H9 (cell line): Measurements from ENCODE around the gene CCSER2. TPM values are rescaled to one million over a fixed set of nuclear protein-coding genes. Genes with fewer than 3 reads are reported as not detected.

ENCODE experiments used
- DNase-seq: peaks from one replicate; pipeline ENCODE4 v3.0.0-alpha.2; 2017
- H2AFZ ChIP-seq: one replicate; pipeline ENCODE4 v1.6.1; 2013; ENCODE audit warnings: mild to moderate bottlenecking, low read length, control low read depth, moderate library complexity
- H2AK5ac ChIP-seq: 2 replicates; pipeline ENCODE4 v1.6.1; 2013; ENCODE audit warnings: low read length, control low read depth, mixed read lengths; ENCODE audit not compliant: insufficient read length
- H2BK120ac ChIP-seq: one replicate; pipeline ENCODE4 v1.6.1; 2013; ENCODE audit warnings: low read depth, mild to moderate bottlenecking, low read length, control low read depth, inconsistent platforms; ENCODE audit not compliant: poor library complexity, severe bottlenecking
- H2BK12ac ChIP-seq: 2 replicates; pipeline ENCODE4 v1.6.1; 2013; ENCODE audit warnings: low read length, control low read depth, mixed read lengths, low read depth; ENCODE audit not compliant: insufficient read length
- H2BK15ac ChIP-seq: 2 replicates; pipeline ENCODE4 v1.6.1; 2013; ENCODE audit warnings: low read depth, low read length, control low read depth
- H2BK20ac ChIP-seq: one replicate; pipeline ENCODE4 v1.6.1; 2013; ENCODE audit warnings: low read depth, mild to moderate bottlenecking, low read length, control low read depth, inconsistent platforms; ENCODE audit not compliant: poor library complexity, severe bottlenecking
- H2BK5ac ChIP-seq: 2 replicates; pipeline ENCODE4 v1.6.1; 2013; ENCODE audit warnings: low read length, control low read depth, mixed read lengths; ENCODE audit not compliant: insufficient read length
- H3K14ac ChIP-seq: 2 replicates; pipeline ENCODE4 v1.6.1; 2013; ENCODE audit warnings: low read length, control low read depth; ENCODE audit not compliant: insufficient read depth
- H3K18ac ChIP-seq: 2 replicates; pipeline ENCODE4 v1.6.1; 2013; ENCODE audit warnings: low read depth, mild to moderate bottlenecking, mixed read lengths, low read length, control low read depth; ENCODE audit not compliant: insufficient read length
- H3K23ac ChIP-seq: 2 replicates; pipeline ENCODE4 v1.6.1; 2013; ENCODE audit warnings: low read length, control low read depth, mixed read lengths, low read depth; ENCODE audit not compliant: insufficient read length
- H3K23me2 ChIP-seq: 2 replicates; pipeline ENCODE4 v1.6.1; 2013; ENCODE audit warnings: low read depth, mild to moderate bottlenecking, mixed read lengths, low read length, control low read depth; ENCODE audit not compliant: insufficient read length, poor library complexity, severe bottlenecking
- H3K27ac ChIP-seq: 2 replicates; pipeline ENCODE4 v1.5.1; 2013; ENCODE audit warnings: low read length, control low read depth, mixed read lengths, low read depth; ENCODE audit not compliant: insufficient read length
- H3K27me3 ChIP-seq: 2 replicates; pipeline ENCODE4 v1.6.1; 2013; ENCODE audit warnings: low read length, control low read depth, inconsistent platforms; ENCODE audit not compliant: insufficient read depth
- H3K4ac ChIP-seq: 2 replicates; pipeline ENCODE4 v1.6.1; 2013; ENCODE audit warnings: low read depth, mild to moderate bottlenecking, control low read depth, inconsistent platforms, low read length, moderate library complexity
- H3K4me1 ChIP-seq: 2 replicates; pipeline ENCODE4 v1.6.1; 2013; ENCODE audit warnings: low read length, control low read depth, inconsistent platforms; ENCODE audit not compliant: insufficient read depth
- H3K4me2 ChIP-seq: 2 replicates; pipeline ENCODE4 v1.6.1; 2013; ENCODE audit warnings: low read length, control low read depth, mixed read lengths; ENCODE audit not compliant: insufficient read length, insufficient read depth
- H3K56ac ChIP-seq: 2 replicates; pipeline ENCODE4 v1.6.1; 2013; ENCODE audit warnings: low read depth, mild to moderate bottlenecking, mixed read lengths, low read length, control low read depth; ENCODE audit not compliant: insufficient read length
- H3K79me1 ChIP-seq: 2 replicates; pipeline ENCODE4 v1.6.1; 2013; ENCODE audit warnings: low read depth, mild to moderate bottlenecking, moderate library complexity, low read length, control low read depth, inconsistent platforms; ENCODE audit not compliant: insufficient read depth, poor library complexity, severe bottlenecking
- H3K79me2 ChIP-seq: 2 replicates; pipeline ENCODE4 v1.6.1; 2013; ENCODE audit warnings: low read length, control low read depth, inconsistent platforms; ENCODE audit not compliant: insufficient read depth
- H3K9ac ChIP-seq: 2 replicates; pipeline ENCODE4 v1.6.1; 2013; ENCODE audit warnings: low read length, control low read depth, mixed read lengths; ENCODE audit not compliant: insufficient read length; ENCODE audit errors: extremely low read depth
- H3K9me3 ChIP-seq: one replicate; pipeline ENCODE4 v1.6.1; 2013; ENCODE audit warnings: low read depth, low read length, inconsistent platforms; ENCODE audit not compliant: control insufficient read depth
- H3T11ph ChIP-seq: one replicate; pipeline ENCODE4 v1.6.1; 2013; ENCODE audit warnings: mild to moderate bottlenecking, low read length, control low read depth, inconsistent platforms
- H4K20me1 ChIP-seq: one replicate; pipeline ENCODE4 v1.6.1; 2013; ENCODE audit not compliant: control insufficient read depth, insufficient read length, insufficient read depth
- H4K5ac ChIP-seq: 2 replicates; pipeline ENCODE4 v1.6.1; 2013; ENCODE audit warnings: low read depth, mild to moderate bottlenecking, mixed read lengths, low read length, control low read depth; ENCODE audit not compliant: insufficient read length
- H4K8ac ChIP-seq: replicated peaks from 2 replicates; pipeline ENCODE4 v1.6.1; 2013; ENCODE audit warnings: low read length, control low read depth, mixed read lengths, low read depth; ENCODE audit not compliant: insufficient read length
- H4K91ac ChIP-seq: 2 replicates; pipeline ENCODE4 v1.6.1; 2013; ENCODE audit warnings: low read depth, mild to moderate bottlenecking, moderate library complexity, mixed read lengths, low read length, control low read depth; ENCODE audit not compliant: insufficient read length
- H3K27ac Mint-ChIP-seq, 3 experiments: 2 replicates in 2 of 3; 3 replicates in 1 of 3; pipeline ENCODE4 v1.8.0; 2020 to 2021; ENCODE audit warnings: mixed read lengths in 3 of 3, mild to moderate bottlenecking in 1 of 3, moderate library complexity in 1 of 3
- H3K27me3 Mint-ChIP-seq: 2 replicates; pipeline ENCODE4 v1.8.0; 2021; ENCODE audit warnings: low read depth, mild to moderate bottlenecking, moderate library complexity, mixed read lengths
- H3K36me3 Mint-ChIP-seq, 3 experiments: 2 replicates in 2 of 3; 3 replicates in 1 of 3; pipeline ENCODE4 v1.8.0; 2020 to 2021; ENCODE audit warnings: low read depth in 3 of 3, mixed read lengths in 3 of 3; ENCODE audit not compliant: insufficient read depth in 1 of 3
- H3K4me1 Mint-ChIP-seq, 2 experiments: 2 replicates each; pipeline ENCODE4 v1.8.0; 2020; ENCODE audit warnings: mixed read lengths in 2 of 2
- H3K4me3 Mint-ChIP-seq, 2 experiments: 2 replicates in 1 of 2; 3 replicates in 1 of 2; pipeline ENCODE4 v1.8.0; 2020 to 2021; ENCODE audit warnings: mild to moderate bottlenecking in 2 of 2, mixed read lengths in 2 of 2, moderate library complexity in 1 of 2
- H3K9me3 Mint-ChIP-seq, 2 experiments: 2 replicates in 1 of 2; 3 replicates in 1 of 2; pipeline ENCODE4 v1.8.0; 2020; ENCODE audit warnings: mild to moderate bottlenecking in 2 of 2, mixed read lengths in 2 of 2, moderate library complexity in 1 of 2
- CTCF ChIP-seq: fragments of 200-600 bp; sonication (generic); conservative IDR thresholded peaks from 3 replicates; pipeline ENCODE4 v1.8.0; 2021; ENCODE audit warnings: antibody characterized with exemption, mild to moderate bottlenecking
- WGBS: extraction: QIAGEN DNeasy Blood & Tissue Kit; methylation state at CpG from one replicate; pipeline ENCODE4 v1.1.7; 2013; ENCODE audit warnings: missing lambda C conversion rate, low lambda C conversion rate, mixed read lengths; ENCODE audit not compliant: insufficient read length; ENCODE audit errors: extremely low coverage; 5-methylcytosine and 5-hydroxymethylcytosine counted together
- total RNA-seq: library from RNA; stranded (reverse); gene quantifications from 2 replicates; pipeline ENCODE4 v1.2.1, GENCODE V29; 2021

CCSER2 gene
- total RNA-seq, 1 experiment from 2014 or later: 22.2 TPM

GRCh38 chr10:84368828-84369227 is 40.4 kb downstream of the CCSER2 start:
- no peak overlapping the region for H3K9ac ChIP-seq
- no peaks in the 10 kb centered on the region for H3K79me1 ChIP-seq
- no peak overlapping the region for H2BK12ac ChIP-seq
- Mint-ChIP-seq H3K36me3 (peaks cover 0 to 21% (median 16%) of the 10 kb centered on the region in 3 experiments; a peak in 5 of 7 replicates), H3K27ac (no peak overlapping the region), H3K9me3 (no peaks in the 10 kb centered on the region), H3K27me3 (no peaks in the 10 kb centered on the region), H3K4me1 (peaks cover 11% of the 10 kb centered on the region in 2 experiments), H3K4me3 (no peak overlapping the region)
- peaks cover 3% of the 10 kb centered on the region; the same call in 1 of the 2 replicates for H3K79me2 ChIP-seq
- H3K4ac ChIP-seq: no peak overlapping the region
- H3K4me2 ChIP-seq: no peak overlapping the region
- no peak overlapping the region for H3K14ac ChIP-seq
- no peak overlapping the region for H2AFZ ChIP-seq
- no peaks in the 10 kb centered on the region for H4K20me1 ChIP-seq
- H4K8ac ChIP-seq: no peak overlapping the region
- no peak for TF ChIP-seq CTCF
- 0 out of 2 replicates have a peak, but pooled peaks cover 2% of the 10 kb centered on the region for H3K4me1 ChIP-seq
- no peak overlapping the region for H3K56ac ChIP-seq
- H3K9me3 ChIP-seq: no peaks in the 10 kb centered on the region
- H2BK20ac ChIP-seq: no peak overlapping the region
- no peaks in the 10 kb centered on the region for H3K27me3 ChIP-seq
- no peak overlapping the region for H4K5ac ChIP-seq
- no peak overlapping the region for H3K18ac ChIP-seq
- DNase-seq: no peak
- no peak overlapping the region for H2BK120ac ChIP-seq
- H2BK15ac ChIP-seq: no peak overlapping the region
- H3K23ac ChIP-seq: no peak overlapping the region
- H4K91ac ChIP-seq: no peak overlapping the region
- H2AK5ac ChIP-seq: no peak overlapping the region
- no peak overlapping the region for H2BK5ac ChIP-seq
- no peaks in the 10 kb centered on the region for H3K23me2 ChIP-seq
- no CpG with 5 or more reads among the region's 1 CpG for WGBS
- no peak overlapping the region for H3T11ph ChIP-seq
- H3K27ac ChIP-seq: no peak overlapping the region
